Stimulated activated CD8-positive, alpha-beta memory T cell treated with anti-CD3 and anti-CD28 coated beads, Interleukin-15, amount 100 ng/mL, for 4 hours (primary cell): ENCODE data around the gene CORO2B.
"Not testable (repeated sequence)": the region's sequence is repeated elsewhere in the genome, so short reads cannot be mapped to it uniquely, and the experiment has no call there.

Experiments used
- DNase-seq, 2 donors: peaks; one replicate each; pipeline ENCODE4 v3.0.0-alpha.2; 2020; ENCODE audit warnings: low read depth in 2 of 2

Gene CORO2B

DNA sequence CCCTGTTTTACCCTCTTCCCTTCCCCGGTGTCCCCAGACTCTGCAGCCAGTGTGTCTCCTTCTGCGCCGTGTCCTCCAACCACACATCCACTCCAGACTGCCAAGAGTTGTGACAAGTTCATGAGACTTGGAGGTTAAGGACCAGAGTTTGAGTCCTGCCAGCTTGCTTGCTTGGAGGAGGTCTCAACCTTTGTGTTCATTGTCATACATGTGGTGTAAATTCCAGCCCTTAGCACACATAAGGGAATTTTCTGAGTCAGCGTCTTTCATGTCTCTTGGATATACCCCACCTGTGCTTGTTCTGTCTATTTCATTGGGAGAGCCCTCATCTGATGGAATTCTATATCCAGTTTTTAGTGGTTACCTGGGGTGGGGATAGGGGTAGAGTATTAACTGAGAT lies 13.3 kb downstream of the CORO2B start:
- no peak for DNase-seq

DNA sequence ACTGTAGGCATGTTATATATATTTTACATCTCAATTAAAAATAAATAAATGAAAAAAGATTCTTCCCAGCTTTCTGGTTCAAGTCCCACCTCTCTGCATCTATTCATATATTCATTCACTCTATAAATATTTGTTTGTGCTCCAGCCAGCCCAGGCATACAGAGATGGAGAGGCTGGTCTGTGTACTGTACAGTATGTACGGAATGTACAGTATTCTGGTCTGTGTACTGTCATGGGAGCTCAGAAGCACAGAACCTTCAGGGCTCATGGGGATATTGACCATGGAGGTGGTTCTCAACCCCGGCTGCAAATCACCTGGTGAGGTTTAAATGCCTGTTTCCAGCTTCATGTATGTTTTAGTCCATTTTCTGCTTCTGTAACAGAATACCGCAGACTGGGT lies 13.8 kb downstream of the CORO2B start:
- no peak for DNase-seq

GRCh38 chr15:68593341-68593740 lies 14.5 kb downstream of the CORO2B start:
- no peak for DNase-seq

- DNase-seq: no peak
Observed at GRCh38 chr15:68593828-68594532, 15.2 kb downstream of the CORO2B start.

DNA sequence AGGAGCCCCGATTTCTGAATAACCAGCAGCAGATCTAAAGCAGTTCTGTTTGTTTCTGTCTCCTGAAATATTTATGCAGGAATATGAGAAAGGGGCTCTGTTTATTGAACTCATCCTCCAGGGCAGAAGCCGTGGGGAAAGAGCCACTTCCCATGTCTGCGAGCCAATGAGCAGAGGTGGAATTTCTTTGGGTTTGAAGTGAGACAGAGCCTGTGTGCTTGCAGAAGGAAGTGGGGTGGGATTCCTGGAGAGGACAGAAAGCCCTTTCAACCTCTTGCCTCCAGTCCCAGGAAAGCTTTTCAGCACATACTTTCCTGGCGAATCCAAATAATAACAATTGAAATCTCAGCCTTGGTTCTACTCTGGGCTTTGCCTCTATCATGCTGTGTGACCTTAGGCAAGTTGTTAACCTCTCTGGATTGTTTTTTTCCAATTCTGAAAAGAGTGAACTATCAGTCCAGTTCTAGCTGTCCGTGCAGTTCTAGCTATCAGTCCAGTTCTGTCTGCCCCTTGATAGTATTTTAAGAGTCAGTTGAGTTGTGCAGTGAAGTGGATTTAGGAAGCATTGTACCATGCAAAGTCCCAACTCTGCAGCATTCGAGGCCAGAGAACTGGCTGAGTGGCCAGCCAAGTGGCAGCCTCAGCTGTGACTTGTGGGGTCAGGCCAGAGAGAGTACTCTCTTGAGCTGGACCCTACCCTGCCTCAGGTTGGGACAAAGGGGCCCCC lies 15.9 kb downstream of the CORO2B start:
- DNase-seq: no peak

DNA sequence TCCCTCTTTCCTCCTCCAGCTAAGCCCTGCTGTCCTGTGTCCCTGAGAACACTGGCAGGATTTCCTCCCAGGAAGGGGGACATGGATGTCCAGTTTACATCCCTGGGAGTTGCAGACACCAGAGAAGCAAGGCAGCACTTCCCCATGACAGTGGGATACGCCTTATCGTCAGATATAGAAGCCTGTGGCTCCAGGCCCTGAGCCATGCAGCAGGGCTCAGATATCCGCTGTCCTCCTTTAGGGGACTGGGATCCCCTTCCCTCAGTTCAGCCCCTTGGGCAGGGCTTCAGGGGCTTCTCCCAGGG lies 16.4 kb downstream of the CORO2B start:
- no peak for DNase-seq

DNA sequence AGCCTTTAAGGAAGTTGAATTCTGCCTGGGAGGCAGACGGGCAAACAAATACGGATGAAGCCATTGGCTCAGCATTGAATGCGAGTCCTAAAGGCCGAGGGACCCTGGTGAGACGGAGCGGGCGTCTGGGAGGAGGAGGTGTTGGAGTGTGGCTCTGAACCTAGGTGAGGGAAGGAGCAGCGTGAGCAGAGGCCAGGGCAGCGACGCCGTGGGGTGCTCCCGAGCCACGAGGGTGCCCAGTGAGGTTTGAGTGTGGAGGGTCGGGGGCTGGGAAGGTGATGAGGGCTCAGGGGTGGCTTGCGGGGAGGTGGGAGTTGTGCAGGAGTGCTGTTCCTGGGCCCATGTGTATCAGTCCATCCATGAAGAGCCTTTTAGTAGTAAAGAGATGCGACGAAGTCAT lies 17.0 kb downstream of the CORO2B start:
- no peak for DNase-seq

DNA sequence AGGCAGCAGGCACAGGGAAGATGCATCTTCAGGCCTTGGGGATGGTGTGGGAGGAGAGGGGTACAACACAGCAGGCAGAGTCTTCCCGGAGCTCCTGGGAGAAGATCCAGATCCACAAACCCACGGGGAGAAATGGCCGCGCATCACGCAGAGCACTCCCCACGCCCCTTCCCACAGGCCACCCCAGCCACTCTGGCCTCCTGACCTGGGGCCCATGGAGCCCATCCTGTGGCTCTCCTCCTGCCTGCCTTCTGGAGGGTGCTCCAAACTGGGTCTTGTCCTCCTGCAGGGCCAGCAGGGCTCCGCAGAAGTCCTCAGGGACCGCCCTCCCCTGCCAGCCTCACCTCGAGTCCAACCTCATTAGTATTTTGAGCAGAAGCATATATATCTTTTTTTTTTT lies 17.9 kb downstream of the CORO2B start:
- DNase-seq: no peak

- DNase-seq: no peak
Observed at GRCh38 chr15:68597581-68597980, 18.8 kb downstream of the CORO2B start.

- DNase-seq: no peak
Observed at GRCh38 chr15:68598171-68599152, 19.7 kb downstream of the CORO2B start.

DNA sequence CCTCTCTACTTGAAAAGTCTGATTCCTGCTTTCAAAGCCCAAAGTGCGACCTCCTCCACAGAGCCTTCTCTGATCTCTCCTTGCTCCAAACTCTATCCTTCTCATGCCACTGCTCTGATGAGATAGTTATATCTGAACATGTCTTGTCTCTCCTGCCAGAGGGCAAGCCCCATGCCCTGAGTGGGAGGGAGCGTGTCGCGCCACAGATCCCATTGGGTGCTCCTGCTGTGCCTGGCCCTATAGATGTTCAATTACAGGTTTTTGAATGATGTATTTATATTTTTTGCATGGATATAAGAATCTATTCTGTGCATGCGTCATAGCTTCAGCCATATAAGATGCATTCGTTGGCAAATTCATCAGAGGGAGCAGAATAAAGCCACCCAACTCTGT lies 20.4 kb downstream of the CORO2B start:
- DNase-seq: no peak

DNA sequence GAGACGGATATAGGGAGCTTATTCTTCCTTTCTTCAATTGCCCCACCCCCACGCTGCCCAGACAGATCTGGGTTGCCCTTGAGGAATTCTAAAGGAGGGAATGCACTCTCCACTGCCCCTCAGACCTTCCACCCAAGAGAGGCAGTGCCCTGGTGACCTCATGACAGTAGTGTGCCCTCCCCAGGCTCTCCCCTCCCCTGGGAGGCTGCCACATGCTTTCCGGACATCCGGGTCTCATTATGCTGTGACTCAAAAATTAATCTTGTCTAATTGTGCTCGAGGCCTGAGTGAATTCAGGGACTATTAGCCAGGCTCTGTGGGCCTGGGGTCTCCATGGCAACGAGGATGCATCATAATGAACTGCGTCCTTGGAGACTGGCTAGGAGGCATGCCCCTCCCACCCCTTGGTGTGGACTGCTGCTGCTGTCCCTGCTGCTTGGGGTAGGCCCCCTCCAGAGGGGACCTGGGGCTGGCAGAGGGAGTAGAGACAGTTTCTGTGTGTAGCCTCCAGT lies 20.8 kb downstream of the CORO2B start:
- DNase-seq: no peak

DNA sequence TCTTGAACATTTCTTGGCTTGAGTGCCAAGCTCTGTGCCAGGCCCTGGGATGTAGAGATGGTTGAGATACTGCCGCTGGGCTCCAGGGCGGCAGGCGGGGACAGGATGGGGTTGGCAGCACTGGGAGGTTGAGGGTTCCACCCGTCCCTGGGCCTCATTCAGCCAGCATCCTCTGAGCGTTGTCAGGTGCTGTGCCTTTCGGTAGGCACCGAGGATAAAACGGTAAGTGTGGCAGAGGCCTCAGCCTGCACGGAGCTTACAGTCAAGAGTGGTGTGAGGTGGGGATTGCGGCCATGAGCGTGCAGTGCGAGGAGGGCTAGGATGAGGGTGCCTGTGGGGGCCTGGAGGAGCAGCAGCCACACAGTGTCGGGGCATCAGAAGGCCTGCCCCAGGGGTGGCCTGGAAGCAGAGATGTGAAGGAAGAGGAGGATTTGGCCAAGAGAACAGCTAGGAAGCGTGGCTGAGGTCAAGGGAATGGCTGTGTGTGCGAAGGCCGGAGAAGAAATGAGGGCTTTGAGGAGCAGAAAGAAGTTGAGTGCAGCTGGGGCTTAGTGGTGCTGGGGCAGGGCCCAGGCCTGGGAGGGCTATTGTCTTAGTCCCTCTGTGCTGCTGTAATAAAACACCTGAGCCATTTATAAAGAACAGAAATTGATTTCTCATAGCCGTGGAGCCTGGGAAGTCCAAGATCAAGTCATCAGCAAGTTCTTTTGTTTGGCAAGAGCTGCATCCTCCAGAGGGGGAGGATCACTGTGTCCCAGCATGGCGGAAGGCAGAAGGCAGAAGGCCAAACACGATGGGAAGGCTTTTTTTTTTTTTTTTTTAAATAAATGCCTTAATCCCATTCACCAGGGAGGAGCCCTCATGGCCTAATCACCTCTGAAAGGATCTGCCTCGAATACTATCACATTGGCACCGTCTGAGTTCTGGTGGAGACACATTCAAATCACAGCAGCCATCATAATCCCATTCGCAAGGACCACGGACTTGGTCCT lies 22.7 kb downstream of the CORO2B start:
- no peak for DNase-seq

DNA sequence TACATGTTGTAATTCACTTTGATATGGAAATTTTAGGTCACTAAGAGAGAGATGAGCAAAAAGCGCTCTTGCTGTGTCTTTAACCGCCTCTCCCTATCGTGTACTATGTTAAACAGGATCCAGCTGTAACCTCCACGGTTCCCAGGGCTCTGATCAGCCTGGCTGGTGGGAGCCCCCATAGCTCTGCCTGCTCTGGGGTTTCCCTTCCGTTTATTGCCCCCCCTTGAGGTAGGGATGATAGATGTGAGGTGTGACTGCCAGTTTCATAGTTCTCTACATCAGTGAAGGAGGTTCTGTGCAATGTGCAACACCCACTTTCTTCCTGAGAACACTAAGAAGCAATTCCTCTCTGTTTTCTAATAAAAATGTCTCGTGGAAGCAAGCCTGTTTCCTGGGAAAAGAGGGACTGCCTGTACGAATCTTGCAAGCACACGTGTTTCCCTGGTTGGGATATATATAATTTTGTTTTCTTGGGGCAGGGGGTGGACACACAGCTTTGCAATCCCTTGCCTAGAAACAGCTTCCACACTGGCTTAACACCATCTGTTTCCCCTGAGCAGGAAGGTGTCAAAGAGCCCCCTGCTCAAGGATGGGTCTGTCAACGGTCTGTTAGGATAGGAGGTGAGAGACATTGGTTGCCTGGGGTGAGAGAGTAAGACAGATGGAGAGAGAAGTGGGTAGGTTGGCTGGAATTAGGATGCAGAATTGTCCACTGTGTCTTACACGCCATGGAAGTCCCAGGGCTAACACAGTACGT lies 23.8 kb downstream of the CORO2B start:
- DNase-seq: no peak

DNA sequence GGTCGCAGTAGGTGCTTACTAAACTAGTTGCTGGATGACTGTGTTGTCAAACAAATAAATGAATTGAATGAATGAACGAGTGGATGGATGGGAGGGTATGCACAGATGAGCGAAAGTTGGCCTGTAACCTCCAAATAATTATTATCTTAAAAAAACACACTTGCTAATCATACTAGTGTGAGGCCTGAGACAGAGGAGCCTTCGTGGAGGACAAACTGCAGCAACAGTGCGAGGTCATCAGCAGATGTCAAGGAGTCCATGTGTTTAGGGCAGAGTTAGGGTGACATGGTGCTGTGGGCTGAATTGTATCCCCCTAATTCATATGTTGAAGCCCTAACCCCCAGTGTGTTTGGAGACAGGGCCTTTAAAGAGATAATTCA lies 24.4 kb downstream of the CORO2B start:
- no peak for DNase-seq

DNA sequence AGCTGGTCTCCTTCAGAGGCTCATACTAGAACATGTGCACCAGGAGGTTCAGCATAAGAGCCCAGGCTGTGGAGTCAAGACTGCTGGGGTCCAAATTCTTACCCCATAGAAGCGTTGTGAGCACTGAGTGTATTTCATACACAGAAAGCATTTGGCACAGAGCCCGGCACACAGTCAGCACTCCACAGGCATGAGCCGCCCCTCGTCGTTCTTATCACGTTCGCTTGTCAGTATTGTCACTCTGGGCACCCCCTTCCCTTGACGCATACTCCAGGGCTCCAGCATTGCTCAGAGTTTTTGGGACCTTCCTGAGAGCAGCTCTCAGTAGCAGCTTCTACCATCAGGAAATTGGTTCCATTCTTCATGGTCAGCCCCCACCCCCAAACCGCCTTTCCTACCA lies 25.2 kb downstream of the CORO2B start:
- DNase-seq: no peak

DNA sequence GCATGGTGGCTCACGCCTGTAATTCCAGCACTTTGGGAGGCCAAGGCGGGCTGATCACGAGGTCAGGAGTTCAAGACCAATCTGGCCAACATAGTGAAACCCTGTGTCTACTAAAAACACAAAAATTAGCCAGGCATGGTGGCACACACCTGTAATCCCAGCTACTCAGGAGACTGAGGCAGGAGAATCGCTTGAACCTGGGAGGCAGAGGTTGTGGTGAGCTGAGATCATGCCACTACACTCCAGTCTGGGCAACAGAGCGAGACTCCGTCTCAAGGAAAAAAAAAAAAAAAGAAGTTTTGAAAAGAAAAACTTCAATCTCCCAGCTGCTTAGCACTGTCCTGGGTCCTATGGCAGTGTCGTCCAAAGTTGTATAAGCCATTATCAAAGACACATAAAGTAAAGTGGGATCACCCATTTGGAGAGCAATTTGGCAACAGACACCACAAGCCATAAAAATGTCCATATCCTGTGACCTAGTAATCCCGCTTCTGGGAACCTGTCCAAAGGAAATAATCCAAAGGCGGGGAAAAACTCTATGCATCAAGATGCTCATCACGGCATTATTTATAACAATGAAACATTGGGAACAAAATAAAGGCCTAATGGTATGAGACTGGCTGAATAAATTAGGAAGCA lies 26.2 kb downstream of the CORO2B start:
- DNase-seq: not testable (repeated sequence)

- DNase-seq: no peak
Observed at GRCh38 chr15:68606375-68606774, 27.6 kb downstream of the CORO2B start.

- DNase-seq: no peak
Observed at GRCh38 chr15:68608206-68608843, 29.5 kb downstream of the CORO2B start.
